Esophagus squamous epithelium (tissue), 5 donors: ENCODE results near the gene PEA15. TPM values are rescaled to one million over a fixed set of nuclear protein-coding genes. Genes with fewer than 3 reads are reported as not detected.

Experiments
- DNase-seq: peaks from one replicate; lab custom pipeline; 2025; lab: John Stamatoyannopoulos, UW
- H3K27ac ChIP-seq, 4 donors: fragments of 200-600 bp; sonication (generic); one replicate each; pipeline ENCODE4 v1.5.1; 2016 to 2019; ENCODE audit warnings: mild to moderate bottlenecking in 1 of 4
- H3K27me3 ChIP-seq, 4 donors: fragments of 200-600 bp; sonication (generic); 1 replicate in 3 of 4; 2 replicates in 1 of 4; pipeline versions ENCODE4 v1.5.1 to v1.6.0; 2017 to 2021; ENCODE audit warnings: antibody characterized with exemption in 1 of 4
- H3K36me3 ChIP-seq, 3 donors: fragments of 200-600 bp; sonication (generic); one replicate each; pipeline ENCODE4 v1.5.1; 2016 to 2019
- H3K4me1 ChIP-seq, 3 donors: fragments of 200-600 bp; sonication (generic); one replicate each; pipeline ENCODE4 v1.5.1; 2017 to 2019
- H3K4me3 ChIP-seq, 4 donors: fragments of 200-600 bp; sonication (generic); 1 replicate in 3 of 4; 2 replicates in 1 of 4; pipeline ENCODE4 v1.5.1; 2016 to 2019; ENCODE audit warnings: mild to moderate bottlenecking in 2 of 4, moderate library complexity in 1 of 4
- H3K9me3 ChIP-seq, 3 donors: fragments of 200-600 bp; sonication (generic); one replicate each; pipeline ENCODE4 v1.5.1; 2016 to 2019
- POLR2A ChIP-seq, 4 donors: fragments of 450-650 bp; IDR thresholded peaks; one replicate each; pipeline ENCODE4 v1.6.1; 2017; ENCODE audit warnings: antibody characterized with exemption in 4 of 4, mild to moderate bottlenecking in 4 of 4, moderate library complexity in 3 of 4
- WGBS, 2 donors: methylation state at CpG; one replicate each; pipeline ENCODE4 v1.1.5; 2018; 5-methylcytosine and 5-hydroxymethylcytosine counted together
- intact Hi-C: fragments of 100-400 bp; cut with DNase I; formaldehyde crosslinking; loops from one replicate; pipeline ENCODE4 v1.15.0; 2022
- total RNA-seq, 4 donors: library from RNA; depleted of rRNA; stranded (reverse); fragments of >200 nt; gene quantifications; one replicate each; pipeline ENCODE4 v1.1.0, GENCODE V29; 2016
- TF ChIP-seq, protein P1 (sequence below), 6 experiments: fragments of 450-650 bp in 4 of 6; fragments of 200-600 bp in 2 of 6; sonication (generic) in 2 of 6; IDR thresholded peaks; one replicate each; pipeline ENCODE4 v1.5.1; 2016 to 2019; ENCODE audit warnings: antibody characterized with exemption in 6 of 6, mild to moderate bottlenecking in 4 of 6, moderate library complexity in 4 of 6
- donor health status: DM: yes; HTN: yes; CAD: no.

The PEA15 gene
- total RNA-seq, 4 donors from 2014 or later, result 39.1 to 86.0 (median 69.8) TPM

DNA sequence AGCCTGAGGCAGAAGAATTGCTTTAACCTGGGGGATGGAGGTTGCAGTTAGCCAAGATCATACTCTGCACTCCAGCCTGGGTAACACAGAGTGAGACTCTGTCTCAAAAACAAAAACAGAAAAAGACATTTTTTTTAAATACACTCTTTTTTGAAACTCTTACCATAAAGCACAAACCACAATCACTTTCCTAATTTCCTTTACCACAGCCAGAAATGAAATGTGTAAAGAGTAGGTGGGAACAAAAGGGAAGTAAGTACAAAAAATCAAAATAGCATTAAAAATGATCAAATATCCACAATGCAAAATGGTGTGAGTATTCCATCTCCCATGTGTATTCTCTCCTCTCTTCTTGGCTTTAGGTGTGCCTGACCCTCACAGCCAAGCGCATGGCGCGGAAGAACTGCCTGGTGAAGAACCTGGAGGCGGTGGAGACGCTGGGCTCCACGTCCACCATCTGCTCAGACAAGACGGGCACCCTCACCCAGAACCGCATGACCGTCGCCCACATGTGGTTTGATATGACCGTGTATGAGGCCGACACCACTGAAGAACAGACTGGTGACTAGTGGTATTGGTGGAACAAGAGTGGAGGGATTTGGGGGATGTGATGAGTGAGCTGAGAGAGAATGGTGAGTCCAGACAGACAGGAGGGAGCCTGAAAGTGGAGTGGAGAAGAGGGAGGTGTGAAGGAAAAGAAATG lies 38.9 kb upstream of the PEA15 start:
- intact Hi-C loops, result no loop called here
- peaks cover 0 to 22% (median 0%) of the 10 kb centered on the region in 4 donors for H3K27me3 ChIP-seq
- no peak for DNase-seq

DNA sequence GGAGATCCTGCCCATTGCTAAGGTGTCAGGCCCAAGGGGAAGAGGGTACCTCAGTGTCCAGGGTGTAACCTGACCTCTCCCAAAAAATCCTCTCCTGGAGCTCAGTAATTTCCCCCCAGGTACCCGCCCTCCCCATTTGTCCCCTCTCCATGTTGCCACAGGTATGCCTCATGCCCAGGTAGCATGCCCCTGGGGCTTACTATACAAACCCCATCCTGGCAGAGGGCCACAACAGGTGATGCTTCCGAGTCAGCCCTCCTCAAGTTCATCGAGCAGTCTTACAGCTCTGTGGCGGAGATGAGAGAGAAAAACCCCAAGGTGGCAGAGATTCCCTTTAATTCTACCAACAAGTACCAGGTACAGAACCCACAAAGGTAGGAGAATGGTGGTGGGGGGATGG lies 38.1 kb upstream of the PEA15 start:
- intact Hi-C loops, result no loop called here
- Histone ChIP-seq H3K36me3 (no peaks in the 10 kb centered on the region), H3K27ac (no peak overlapping the region), H3K9me3 (no peaks in the 10 kb centered on the region), H3K4me3 (no peak overlapping the region), H3K4me1 (no peaks in the 10 kb centered on the region), H3K27me3 (peaks cover 0 to 24% (median 0%) of the 10 kb centered on the region in 4 donors)
- DNase-seq, result no peak
- WGBS, 2 donors, result 25 to 60% methylated on average over 1 to 3 of the region's 4 CpGs
- TF ChIP-seq, protein P1, sequence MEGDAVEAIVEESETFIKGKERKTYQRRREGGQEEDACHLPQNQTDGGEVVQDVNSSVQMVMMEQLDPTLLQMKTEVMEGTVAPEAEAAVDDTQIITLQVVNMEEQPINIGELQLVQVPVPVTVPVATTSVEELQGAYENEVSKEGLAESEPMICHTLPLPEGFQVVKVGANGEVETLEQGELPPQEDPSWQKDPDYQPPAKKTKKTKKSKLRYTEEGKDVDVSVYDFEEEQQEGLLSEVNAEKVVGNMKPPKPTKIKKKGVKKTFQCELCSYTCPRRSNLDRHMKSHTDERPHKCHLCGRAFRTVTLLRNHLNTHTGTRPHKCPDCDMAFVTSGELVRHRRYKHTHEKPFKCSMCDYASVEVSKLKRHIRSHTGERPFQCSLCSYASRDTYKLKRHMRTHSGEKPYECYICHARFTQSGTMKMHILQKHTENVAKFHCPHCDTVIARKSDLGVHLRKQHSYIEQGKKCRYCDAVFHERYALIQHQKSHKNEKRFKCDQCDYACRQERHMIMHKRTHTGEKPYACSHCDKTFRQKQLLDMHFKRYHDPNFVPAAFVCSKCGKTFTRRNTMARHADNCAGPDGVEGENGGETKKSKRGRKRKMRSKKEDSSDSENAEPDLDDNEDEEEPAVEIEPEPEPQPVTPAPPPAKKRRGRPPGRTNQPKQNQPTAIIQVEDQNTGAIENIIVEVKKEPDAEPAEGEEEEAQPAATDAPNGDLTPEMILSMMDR (IDR thresholded peaks at IDR 0.05), result no peak
- TF ChIP-seq POLR2A (IDR thresholded peaks at IDR 0.05), result no peak

More for the DNA sequence above, 38.9 kb upstream of the PEA15 start:
- Histone ChIP-seq H3K9me3 (no peaks in the 10 kb centered on the region), H3K4me1 (no peaks in the 10 kb centered on the region), H3K27ac (no peak overlapping the region), H3K4me3 (no peak overlapping the region), H3K36me3 (no peaks in the 10 kb centered on the region)
- 78 to 82% methylated on average over 12 of the region's 12 CpGs for WGBS, 2 donors
- TF ChIP-seq, protein P1 (IDR thresholded peaks at IDR 0.05), result no peak
- TF ChIP-seq POLR2A (IDR thresholded peaks at IDR 0.05), result no peak

DNA sequence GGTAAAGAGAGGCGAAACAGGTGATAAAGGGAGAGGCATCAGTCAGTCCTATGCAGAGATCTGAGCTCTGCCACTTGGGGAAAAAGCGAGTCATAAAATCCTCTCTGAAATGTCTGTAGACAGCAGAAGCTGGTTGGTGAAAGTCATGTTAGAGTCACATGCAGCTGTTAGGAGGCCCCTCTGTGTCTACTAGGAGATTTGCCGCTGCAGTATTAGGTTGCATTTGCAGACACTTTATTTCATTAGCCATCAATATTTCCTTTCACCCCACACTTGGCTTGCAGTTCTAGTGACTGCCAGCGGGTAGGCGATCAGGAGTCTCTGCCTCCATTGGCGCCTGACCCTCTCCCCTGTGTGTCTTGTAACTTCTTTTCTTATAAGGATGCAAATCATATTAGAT lies 37.6 kb upstream of the PEA15 start:
- Histone ChIP-seq H3K4me3 (no peak overlapping the region), H3K27me3 (peaks cover 0 to 26% (median 0%) of the 10 kb centered on the region in 4 donors)
- WGBS, 2 donors, result 82% methylated on average over 6 of the region's 6 CpGs

DNA sequence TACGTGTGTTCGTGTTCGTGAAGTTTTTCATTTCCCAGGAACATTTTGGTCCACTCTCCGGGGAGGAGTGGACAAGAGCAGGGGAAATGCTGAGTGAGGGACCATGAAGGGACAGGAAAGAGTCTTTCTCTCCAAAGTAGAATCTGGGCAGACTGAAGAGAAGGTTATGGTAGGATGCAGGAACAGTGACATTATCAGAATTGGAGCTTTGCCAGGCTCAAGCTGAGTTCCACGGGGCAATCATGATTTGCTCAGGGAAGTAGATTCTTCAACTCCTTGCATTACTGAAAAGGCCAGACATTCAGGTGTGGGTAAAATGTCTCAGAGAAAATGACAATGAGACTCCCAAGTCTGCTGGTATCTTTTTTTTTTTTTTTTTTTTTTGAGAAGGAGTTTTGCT lies 37.2 kb upstream of the PEA15 start:
- H3K27me3 ChIP-seq, result peaks cover 0 to 26% (median 0%) of the 10 kb centered on the region in 4 donors
- 65 to 86% methylated on average over 5 of the region's 5 CpGs for WGBS, 2 donors

More for the DNA sequence above, 37.6 kb upstream of the PEA15 start:
- intact Hi-C loops, result no loop called here
- H3K36me3 ChIP-seq, result no peaks in the 10 kb centered on the region
- no peaks in the 10 kb centered on the region for H3K4me1 ChIP-seq
- no peak overlapping the region for H3K27ac ChIP-seq
- no peaks in the 10 kb centered on the region for H3K9me3 ChIP-seq
- TF ChIP-seq, protein P1 (IDR thresholded peaks at IDR 0.05), result no peak
- no peak for TF ChIP-seq POLR2A (IDR thresholded peaks at IDR 0.05)
- no peak for DNase-seq

More for the DNA sequence above, 37.2 kb upstream of the PEA15 start:
- H3K36me3 ChIP-seq, result no peaks in the 10 kb centered on the region
- no peak for DNase-seq
- H3K27ac ChIP-seq, result no peak overlapping the region
- no peaks in the 10 kb centered on the region for H3K4me1 ChIP-seq
- no peak overlapping the region for H3K4me3 ChIP-seq
- TF ChIP-seq, protein P1 (IDR thresholded peaks at IDR 0.05), result no peak
- no peak for TF ChIP-seq POLR2A (IDR thresholded peaks at IDR 0.05)
- H3K9me3 ChIP-seq, result no peaks in the 10 kb centered on the region
- intact Hi-C loops, result no loop called here
